Iris pigment epithelial cell (primary cell): ENCODE results near the gene LRRC58.
"Not testable (repeated sequence)": the region's sequence is repeated elsewhere in the genome, so short reads cannot be mapped to it uniquely, and the experiment has no call there.

Experiments
- DNase-seq: peaks from one replicate; pipeline ENCODE4 v3.0.0-alpha.2; 2011; ENCODE audit warnings: low read depth

Gene LRRC58

DNA sequence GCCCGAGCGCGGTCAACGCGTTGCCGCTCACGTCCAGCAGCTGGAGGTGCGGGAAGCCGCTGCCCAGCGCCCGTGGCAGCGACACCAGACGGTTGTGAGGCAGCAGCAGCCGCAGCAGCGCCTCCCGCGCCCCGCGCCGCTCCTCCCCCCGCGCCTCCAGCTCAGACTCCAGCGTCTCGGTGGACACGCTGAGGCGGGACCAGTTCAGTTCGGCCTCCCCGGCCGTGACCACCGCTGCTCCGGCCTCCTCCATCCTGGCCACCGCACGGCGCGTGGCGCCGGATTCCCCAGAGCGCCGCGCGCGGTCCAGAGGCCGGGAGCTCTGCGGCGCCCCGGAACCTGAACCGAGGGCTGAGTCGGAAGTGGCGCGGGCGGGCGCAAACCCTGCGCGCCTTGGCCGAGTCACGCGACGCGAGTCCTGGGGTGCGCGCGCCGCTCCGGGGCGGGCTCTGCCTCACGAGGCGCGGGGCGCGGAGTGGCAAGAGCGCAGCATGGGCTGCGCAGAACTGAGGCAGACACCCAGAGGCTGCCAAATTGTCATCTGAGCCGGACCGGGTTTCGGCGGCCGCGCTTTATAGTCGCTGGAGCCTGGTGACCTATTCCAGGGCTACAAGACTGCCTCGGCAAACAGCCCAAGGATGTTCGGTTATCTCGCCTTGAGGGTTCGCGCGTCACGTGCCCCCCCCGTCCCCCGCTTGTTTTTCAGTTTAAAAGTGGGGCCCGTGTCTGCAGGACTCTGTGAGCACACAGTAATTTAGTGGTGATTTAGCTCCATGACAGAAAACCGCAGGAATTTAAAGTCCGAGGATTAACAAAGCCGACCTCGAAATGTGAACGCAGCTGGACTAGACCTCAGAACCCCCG, at the start of gene LRRC58:
Gene LRRC58, minus strand, starts transcription at position 364 of the 864 bp plus-strand sequence. Its CDS starts 111 bp downstream, at position 253.
- DNase-seq: peak; percentile 93

DNA sequence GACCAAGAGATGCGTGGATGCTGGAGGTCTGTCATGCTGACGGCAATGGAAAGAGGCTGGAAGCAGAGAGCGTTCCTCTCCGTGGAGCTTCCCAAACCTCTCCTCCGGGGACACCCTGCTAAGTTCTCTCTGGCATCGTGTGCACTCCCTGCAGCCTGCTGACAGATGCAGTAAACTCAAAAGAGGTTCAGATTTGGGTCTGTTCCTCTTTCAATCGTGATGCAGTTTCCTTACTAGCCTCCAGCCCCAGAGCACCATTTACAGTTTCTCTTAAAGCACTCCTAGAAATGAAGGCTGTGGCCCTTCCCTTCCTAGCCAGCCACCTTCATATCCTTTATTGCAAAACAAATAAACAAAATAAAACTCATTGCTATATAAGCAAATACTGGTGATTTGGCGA, 47.3 kb upstream of the LRRC58 start:
- no peak for DNase-seq

- DNase-seq: no peak
These were observed 45.2 kb upstream of the LRRC58 start for GRCh38 chr3:120394347-120394746.

GRCh38 chr3:120393761-120394160, 44.6 kb upstream of the LRRC58 start:
- no peak for DNase-seq

- no peak for DNase-seq
These were observed 44.1 kb upstream of the LRRC58 start for GRCh38 chr3:120393243-120393642.

DNA sequence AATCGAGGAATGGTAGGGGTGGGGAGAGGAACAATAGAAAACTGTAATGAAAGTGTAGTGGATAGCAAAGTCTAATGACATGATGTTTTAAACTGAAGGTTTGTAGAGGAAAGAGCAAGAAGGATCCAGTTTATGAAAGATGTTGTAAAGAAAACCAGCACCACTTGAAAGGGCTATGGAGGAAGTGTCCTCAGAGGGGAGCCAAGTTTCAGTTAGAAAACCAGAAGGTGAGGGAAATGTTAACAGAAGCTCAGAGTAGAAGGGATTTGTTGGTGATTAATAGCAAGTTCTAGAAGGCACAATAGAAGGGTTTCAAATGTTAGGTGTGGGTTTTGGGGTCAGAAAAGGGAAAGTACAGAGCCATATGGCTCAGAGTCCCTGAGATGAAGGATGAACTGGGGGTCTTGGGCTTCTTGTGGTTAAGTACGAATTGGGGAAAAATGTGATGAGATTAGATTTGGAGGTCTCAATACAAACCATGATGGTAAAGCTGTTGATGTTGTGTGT, 33.8 kb upstream of the LRRC58 start:
- DNase-seq: no peak

DNA sequence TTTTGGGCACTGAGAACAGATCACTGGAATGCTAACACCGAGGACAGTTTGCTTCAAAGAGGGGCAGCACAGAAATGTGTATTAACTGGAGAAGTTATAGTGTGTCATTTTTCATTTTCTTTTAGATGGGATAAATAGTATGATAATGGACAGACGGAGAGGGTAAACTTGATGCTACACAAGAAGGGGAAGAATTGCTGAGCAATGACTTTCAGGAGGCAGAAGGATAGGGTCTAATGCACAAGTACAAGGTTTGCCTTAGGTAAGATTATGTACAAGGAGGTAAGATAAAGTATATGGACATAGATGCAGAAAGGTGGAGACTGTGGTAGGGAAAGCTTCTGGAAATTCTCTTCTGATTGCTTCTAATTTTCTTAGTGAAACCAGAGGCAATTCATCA, 32.3 kb upstream of the LRRC58 start:
- DNase-seq: no peak

GRCh38 chr3:120377948-120378347, 28.8 kb upstream of the LRRC58 start:
- not testable (repeated sequence) for DNase-seq

GRCh38 chr3:120370463-120370862, 21.3 kb upstream of the LRRC58 start:
- DNase-seq: no peak

- no peak for DNase-seq
These were observed 19.9 kb upstream of the LRRC58 start for GRCh38 chr3:120369037-120369467.

- no peak for DNase-seq
These were observed 19.0 kb upstream of the LRRC58 start for GRCh38 chr3:120368172-120368571.

- peak; percentile 61 for DNase-seq
These were observed 15.7 kb upstream of the LRRC58 start for GRCh38 chr3:120364821-120365220.

DNA sequence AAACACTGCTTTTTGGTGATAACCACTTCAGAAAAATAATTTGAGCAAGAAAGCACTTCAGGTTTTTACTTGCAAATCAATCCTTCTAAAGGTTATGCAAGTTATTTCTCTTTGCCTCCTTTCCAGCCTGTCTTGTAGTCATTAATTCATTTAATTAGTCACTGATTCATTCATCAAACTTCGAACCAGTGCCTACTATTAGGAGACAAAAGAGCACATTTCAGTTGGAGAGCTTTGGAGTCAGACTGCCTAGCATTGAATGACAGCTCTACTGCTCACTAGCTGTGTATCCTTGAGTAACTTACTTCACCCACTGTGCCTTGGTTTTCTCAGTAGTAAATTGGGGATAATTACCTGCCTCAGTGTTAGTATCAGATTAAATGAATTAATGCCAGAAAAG, 14.9 kb upstream of the LRRC58 start:
- no peak for DNase-seq

DNA sequence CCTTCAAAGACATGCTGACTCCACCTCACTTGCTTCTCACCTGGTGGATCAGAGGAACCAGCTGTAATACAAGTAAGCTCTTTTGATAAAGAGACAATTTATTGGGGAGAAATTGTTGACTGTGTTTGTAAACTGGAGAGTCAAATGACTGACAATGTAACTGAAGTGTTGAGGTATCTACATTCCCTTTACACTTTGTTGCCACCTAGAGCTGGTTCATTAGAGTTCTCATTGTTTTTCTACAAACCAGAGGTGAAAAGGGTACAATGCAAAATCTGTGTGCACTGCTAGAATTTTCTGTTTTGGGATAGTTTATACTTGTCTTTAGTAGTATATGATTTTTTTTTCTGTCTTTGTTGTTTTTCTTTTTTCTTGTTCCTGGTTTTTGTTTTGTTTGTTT, 8.7 kb upstream of the LRRC58 start:
- DNase-seq: no peak

DNA sequence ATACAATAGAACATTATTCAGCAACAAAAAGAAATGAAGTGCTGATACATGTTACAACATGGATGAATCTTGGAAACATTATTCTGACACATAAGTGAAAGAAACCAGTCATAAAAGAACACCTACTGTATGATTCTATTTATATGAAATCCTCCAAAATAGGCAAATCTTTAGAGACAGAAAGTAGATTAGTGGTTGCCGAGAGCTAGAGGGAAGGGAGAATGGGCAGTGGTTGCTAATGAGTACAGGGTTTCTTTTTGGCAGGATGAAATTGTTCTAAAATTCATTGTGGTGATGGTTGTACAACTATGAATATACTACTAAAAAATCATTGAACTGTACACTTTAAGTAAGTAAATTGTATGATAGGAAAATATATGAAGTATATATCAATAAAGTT, 6.3 kb upstream of the LRRC58 start:
- DNase-seq: no peak

- peak; percentile 32 for DNase-seq
These were observed 4.3 kb upstream of the LRRC58 start for GRCh38 chr3:120353463-120353862.

DNA sequence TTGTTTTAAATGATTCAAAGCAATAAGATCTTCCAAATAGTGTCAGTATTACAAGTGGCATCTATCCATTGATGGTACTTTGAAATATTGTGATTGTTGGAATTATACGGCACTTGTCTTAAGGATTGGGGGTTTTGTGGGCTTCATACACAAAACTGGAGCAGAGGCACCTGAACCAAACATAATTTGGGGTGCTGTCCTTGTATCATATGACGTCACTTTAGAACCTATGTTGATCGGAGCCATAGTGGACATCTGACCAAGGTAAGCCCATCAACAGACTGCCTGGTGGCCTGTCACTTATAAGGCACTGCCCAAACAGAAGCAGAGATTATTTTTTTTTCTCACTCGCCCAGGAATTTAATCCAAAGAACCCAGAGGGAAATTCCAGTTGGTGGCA, 2.9 kb upstream of the LRRC58 start:
- DNase-seq: no peak

- DNase-seq: peak; percentile 88
These were observed 1.3 kb upstream of the LRRC58 start for GRCh38 chr3:120350401-120350941.

GRCh38 chr3:120349855-120350125, 636 bp upstream of the LRRC58 start:
- DNase-seq: no peak

DNA sequence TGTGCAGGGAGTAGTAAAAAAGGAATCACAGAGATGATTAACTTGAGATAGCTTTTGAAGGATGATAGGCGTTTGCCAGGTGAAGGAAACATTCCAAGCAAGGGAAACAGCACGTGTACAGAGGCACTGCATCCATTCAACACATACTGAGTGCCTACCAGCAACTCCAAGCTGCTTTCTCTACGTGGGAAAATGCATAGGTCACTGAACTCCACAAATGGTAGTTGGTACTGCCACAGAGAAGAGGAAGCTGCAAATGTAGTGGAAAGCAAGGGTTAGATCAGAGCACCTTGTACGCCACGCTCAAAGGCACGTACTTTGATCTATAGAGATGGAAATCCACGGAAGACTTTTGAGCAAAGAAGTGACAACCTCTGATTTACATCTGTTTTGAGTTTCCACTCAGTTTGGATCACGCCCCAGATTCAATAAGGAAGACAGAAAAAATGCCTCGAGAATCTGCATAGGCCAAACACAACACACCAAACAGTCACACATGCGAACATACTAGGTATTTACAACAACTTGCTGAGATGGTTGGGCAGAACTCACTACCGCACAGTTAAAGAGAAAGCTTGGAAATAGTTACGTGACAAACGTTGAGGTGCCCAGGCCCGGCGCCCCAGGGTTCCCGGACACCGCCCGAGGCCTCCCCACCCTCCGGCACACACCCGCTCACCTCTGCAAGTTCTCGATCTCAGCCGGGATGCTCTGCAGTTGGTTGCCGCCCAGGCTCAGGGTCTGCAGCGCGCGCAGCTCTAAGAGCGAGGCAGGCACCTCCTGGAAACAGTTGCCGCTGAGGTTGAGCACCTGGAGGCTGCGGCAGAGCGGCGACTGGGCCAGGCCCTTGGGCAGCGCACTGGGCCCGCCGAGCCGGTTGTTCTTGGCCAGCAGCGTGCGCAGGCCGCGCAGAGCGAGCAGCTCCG, 826 bp downstream of the LRRC58 start:
- peak; percentile 28 for DNase-seq

- DNase-seq: peak; percentile 48
These were observed 4.8 kb downstream of the LRRC58 start for GRCh38 chr3:120344349-120344748.

DNA sequence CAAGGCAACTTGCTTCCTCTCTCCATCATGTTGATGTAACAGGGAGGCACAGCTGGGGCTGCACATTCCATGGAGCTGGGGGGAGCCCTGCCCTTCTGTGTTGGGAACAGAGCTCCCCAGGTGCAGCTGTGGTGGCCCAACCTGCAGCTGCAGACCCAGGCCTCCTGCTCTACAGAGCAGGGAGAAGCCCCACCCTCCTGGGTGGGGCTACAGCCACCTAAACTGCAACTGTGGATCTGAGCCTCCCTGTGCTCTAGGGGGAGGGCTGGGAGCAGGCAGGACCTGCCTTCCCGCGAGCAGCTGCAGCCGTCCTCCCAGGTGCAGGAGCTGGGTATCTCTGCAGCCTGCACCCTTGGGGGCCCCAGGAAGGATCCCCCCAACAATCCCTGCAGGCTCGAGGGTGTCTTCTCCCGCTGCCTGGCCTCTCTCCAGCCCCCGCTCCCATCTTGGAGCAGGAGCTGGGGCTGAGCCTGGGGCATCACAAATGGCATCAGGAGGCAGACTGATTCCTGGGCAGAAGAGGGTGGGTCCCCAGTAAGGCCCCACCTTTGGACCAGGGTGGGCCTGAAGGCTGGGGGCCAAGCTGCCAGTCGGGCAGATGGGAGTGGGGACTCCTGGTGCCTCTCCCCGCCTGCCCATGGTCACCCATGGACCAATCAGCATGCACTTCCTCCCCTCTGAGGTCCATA, 7.4 kb downstream of the LRRC58 start:
- no peak for DNase-seq
